NK-92 (cell line): ENCODE data around the gene CD200R1L.

ENCODE experiments used
- DNase-seq: peaks from one replicate; lab custom pipeline; 2025; ENCODE audit not compliant: unreplicated experiment; lab: John Stamatoyannopoulos, UW

Gene CD200R1L

DNA sequence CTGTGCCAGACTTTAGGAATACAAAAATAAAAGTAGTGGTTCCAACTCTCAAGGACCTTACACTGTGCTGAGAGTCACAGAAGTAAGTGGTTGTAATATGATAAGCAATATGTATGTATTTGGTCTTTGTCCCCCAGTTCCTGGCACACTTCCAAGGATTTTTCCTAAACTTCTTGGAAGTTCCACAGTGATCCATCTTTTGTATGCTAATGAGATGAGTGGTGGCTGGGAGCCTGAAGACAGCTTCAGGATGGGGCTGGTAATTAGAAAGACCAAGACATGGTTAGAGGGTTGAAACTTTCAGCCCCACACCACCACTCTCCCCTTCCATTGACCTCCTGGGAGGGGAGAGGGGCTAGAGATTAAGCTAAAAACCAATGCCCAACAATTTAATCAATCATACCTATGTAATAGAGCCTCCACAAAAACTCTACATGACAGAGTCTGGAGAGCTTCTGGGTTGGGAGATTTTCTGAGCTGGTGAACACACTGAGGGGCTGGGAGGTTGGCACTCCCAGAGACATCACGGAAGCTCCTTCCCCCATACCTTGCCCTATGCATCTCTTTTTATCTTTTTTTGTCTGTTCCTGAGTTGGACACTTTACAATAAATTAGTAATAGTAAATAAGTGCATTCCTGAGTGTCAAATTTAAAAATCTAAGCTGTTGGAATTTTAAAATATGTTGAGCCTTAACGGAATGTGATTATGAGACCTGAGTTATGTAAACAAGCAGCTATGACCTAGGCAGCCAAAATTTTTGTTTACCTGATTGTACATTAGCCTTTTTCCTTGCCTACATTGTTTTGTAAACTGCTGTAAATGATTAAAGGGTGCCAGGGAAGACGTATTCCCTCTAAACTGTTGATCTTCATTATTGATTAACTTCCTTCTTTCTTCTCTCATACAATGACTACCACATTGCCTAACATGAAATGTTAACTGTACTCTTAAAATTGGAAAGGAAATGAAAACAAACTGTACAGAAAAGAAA is 24.3 kb downstream of the CD200R1L start:
- no peak for DNase-seq

DNA sequence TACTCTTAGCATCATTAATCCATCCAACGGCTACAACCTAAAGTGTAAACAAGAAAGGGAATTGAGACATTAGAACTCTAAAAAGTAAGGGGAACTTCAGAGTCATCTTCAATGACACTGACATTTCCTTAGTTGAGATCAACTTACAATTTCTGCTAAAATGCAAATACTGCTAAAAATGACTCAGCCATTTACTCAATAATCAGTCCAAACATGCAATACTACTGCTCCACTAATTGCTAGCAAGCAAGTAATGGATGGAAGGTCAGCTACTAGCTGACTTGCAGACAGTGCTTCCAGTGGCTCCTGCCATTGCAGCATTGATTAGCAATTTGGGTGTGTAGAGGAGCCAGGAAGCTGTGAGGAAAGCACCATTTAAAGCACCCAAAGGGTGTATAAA is 28.4 kb downstream of the CD200R1L start:
- no peak for DNase-seq

DNA sequence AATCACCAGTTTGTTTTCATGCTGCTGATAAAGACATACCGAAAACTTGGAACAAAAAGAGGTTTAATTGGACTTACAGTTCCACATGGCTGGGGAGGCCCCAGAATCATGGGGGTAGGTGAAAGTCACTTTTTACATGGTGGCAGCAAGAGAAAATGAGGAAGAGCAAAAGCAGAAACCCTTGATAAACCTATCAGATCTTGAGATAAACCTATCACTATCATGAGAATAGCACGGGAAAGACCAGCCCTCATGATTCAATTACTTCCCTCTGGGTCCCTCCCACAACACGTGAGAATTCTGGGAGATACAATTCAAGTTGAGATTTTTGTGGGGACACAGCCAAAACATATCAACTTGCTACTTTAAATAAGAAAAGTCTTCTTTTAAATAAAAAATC is 28.9 kb downstream of the CD200R1L start:
- no peak for DNase-seq

DNA sequence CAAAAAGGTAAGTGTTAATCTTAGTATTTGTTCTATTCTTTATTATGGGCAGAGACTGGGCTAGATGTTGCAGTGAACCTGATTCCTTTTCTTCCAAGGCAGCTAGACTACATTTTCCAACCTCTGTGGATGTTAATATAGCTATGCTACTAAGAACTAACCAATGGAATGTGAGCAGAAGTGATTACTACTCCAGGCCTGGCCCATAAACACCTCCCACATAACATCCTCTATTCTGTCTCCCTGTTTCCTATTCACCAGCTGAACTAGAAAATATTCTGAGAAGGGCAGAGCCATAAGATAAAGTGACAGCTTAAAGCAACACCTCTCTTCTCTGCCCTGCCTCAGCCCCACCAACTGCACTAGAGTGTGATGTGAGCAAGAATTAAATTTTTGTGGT is 29.4 kb downstream of the CD200R1L start:
- DNase-seq: no peak

DNA sequence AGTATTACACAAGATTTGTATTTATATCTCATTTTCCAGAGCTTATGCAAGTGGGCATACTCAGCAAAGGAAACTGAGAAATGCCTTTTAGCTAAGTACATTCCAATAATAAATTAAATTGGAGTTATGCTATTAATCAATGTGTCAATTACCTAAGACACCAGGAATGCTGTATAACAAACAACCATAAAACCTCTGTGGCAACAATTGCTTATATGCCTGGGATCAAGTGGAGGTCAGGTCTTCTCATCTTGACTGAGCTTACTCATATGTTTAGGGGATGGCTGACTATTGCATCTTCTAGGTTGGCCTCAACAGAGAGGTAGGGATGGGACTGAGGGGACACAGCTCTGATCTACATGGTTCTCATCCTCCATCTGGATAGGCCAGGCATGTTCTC is 30.7 kb downstream of the CD200R1L start:
- DNase-seq: no peak

DNA sequence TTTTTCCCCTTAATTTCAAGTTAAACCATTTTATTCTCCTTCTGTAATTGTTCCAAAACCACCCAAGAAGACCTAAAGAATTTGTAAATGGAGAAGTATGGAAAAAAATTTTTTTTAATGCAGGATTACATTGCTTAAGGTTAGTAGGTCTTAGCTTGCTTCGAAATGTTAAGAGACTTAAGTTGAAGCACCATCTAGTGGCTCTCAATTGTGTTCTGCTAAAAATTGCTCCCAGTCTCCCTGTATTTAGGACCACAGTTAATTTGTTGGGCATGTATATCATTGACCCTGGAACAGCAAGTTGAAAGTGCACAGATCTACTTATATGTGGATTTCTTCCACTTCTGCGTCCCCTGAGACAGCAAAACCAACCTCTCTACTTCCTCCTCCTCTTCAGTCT is 32.4 kb downstream of the CD200R1L start:
- no peak for DNase-seq

DNA sequence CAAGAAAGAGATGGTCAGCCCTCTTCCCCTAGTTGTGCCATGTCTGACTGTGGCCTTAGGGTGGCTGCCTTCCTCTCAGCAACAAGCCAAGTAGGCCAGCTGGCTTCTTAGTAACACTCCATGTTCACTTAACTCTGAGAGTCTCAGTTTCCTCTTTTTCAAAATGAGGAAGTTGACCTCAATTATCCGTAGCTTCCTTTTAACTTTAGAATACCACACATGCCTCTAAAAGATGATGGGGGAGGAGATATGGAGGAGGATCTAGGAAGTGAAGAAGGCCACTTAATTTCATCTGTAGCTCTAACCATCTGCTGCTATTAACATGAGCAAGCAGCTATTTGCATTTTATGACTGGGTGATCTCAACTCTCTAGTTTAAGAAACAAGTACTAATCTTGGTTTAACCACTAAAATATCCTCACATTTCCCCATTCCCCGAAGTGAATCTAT is 32.9 kb downstream of the CD200R1L start:
- DNase-seq: no peak

DNA sequence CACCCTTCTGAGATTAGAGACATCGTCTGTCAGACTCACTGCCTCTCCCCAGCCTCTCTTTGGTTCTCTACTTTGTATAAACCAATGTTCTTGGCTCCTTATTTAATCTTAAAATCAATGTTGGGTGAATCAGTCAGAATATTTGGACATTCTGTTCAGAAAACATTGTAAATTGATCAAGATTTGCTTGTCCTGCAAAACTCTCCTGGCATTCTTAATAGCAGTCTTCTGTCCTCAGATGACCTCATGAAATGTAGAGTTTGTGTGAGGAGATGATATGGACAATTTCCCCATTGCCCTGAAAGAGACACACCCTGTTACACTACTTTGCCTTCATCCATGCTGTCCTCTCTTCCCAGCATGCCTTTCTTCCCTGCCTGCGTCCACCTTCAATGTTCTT is 33.6 kb downstream of the CD200R1L start:
- no peak for DNase-seq

DNA sequence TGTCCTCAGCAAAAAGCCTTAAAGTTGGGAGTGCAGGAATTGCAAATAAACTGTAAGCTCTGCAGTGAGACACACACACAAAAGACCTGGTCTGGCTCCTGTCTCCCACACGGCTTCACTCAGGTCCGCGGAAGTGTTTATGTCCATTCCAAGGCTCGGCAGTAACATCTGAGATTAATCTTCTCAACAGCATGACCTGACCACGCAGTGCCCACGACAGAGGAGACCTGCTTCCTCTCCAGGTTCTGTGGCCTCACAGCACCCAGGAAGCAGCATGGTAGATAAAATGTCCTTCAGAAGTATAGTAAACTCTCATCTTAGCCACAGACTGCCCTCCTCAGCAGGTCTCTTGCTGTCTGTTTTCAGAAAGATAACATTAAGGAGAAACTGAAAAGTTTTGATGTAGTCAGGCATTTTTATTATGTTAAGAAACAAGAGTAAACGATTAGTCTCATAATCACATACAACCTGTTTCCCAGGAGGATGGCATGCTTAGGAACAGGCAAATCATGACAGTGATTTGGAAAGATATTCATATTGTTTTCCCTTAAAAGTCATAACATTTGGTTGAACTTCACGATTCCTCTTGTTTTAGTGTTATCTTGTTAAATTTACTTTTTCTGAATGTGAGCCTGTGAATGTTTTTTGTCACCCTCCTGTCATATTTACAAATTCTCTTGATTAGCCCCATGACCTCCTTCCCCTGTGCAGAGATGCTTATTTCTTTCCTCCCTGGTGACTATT is 34.6 kb downstream of the CD200R1L start:
- no peak for DNase-seq

DNA sequence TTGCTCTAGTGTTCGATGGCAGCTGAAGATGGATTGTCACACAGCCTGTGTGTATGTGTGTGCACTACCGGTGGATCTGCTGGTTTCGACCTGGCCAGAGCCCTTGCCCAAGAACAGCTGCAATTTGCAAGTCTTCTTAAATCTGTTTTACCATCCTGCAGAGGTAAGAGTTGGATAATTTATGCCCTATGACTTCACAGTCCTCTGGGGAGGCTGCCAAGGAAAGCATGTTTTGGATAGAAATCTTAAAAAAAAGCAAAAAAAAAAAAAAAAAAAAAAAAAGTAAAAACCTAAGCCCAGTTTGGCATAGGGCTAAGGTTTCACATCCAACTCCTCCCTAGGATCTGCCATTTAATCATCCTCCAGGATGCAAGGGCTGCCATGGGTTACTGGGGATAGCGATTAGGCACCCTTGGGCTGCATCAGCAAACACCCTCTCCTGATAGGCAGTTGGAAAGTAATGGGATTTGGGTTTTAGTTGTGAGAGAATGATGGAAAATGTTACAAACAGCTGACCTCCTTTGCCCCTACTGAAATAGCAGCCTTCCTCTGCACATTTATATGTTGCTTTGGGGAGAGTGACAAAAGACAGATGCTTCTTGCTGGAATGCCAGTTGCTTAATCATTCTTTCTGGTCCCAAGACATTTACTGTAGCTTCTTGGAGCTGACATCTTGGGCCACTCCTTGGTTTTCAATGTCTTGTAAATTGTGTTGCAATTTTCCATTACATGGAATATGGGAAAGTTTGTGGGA is 35.4 kb downstream of the CD200R1L start:
- no peak for DNase-seq

DNA sequence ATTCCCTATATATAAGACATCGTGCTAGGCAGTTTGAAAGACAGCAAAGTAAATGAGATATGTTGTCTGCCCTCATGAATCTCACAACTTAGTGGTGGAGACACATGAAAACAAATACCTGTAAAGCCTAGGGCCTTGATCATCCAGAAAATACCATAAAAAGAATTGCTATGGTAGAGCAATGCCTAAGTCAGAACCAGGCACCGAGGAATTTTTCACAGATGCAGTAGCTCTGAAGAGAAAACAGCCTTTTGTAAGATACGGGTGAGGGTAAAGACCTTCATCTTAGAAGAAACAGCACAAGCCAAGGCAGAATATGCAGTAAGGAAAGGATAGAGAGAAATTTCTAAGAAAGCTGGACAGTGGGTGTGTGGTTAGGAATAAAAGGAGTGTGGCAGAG is 36.1 kb downstream of the CD200R1L start:
- DNase-seq: no peak

DNA sequence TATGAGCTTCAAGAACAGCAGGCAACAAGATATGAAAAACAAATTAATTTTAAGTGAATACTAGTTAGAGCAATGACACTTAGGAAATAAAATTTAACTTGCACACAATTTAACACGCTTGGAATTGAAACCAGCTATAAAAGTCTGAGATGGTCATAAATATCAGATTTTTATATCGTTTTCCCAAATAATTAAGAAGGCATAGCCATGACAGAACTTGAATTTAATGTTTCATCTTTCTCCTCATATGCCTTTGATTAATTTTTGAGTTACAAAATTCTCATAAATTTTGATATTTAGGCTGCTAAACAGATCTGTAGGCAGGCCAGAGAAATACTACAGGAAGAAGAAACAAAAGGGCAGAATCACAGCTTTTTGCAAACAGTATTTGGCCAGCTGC is 38.5 kb downstream of the CD200R1L start:
- DNase-seq: no peak

DNA sequence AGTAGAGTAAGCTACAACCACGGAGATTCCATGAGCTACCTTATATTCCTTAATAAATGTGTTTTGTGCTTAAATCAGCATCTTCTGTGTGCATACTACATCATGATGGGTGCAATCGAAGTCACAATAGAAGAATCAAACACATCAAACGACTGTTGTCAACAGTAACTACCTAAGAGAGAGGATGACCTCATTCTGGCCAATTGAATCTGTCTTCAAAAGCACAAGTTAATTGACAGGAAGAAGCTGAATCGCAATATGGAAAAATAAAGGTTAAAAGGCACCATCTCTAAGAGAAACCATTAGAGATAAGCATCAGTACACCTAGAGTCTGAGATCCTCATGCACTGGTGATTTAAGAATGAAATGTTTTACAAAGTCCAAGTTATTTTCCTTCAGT is 39.0 kb downstream of the CD200R1L start:
- DNase-seq: no peak

DNA sequence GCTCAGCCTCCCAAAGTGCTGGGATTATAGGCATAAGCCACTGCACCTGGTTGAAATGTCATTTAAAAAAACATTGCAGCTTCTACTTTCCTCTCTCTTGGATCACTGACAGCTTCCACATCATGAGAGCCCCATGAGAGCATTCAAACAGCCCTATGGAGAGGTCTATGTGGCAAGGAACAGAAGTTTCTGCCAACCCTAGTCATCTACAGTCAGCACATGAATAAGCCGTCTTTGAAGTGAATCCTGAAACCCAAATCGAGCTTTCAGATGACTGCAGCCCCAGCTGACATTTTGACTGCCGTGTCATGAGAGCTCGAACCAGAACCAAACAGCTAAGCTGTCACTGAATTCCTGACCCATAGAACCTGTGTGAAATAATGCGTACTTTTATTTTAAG is 39.8 kb downstream of the CD200R1L start:
- DNase-seq: no peak

DNA sequence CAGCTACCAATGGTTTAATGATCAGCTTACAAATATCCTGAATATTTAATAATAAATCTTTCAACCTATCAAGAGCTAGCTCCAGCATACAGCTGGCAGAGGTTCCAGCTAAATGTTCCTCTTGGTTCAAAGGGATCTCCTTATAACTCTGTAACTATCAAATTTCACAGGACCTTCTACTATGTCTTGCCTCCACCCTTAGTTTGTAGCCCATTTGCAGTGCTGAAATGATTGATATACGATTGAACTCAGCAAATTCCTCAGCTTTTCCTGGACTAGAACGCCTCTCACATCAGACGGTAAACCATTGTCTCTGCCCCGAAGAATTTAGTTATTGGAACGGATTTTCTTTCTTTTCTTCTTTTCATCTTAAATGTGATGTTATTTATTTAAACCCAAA is 41.5 kb downstream of the CD200R1L start:
- DNase-seq: no peak

DNA sequence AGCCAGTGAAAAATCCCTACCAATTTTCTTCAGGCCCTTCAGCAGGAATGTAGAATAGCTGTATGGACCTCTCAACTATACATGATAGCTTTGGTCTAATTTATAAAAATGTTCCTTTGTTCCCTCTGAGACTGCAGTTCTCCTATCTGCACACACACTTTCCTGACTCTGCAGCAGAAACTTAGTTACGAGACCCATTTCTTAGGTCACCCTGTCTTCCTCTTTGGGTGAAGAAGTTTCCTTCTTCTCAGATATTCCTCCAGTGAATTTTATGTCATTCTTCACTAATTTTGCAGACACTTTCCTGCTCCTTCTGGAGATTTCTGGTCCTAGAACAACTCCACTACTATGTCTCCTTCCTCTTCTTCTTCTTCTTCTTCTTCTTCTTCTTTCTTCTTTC is 42.6 kb downstream of the CD200R1L start:
- DNase-seq: no peak

DNA sequence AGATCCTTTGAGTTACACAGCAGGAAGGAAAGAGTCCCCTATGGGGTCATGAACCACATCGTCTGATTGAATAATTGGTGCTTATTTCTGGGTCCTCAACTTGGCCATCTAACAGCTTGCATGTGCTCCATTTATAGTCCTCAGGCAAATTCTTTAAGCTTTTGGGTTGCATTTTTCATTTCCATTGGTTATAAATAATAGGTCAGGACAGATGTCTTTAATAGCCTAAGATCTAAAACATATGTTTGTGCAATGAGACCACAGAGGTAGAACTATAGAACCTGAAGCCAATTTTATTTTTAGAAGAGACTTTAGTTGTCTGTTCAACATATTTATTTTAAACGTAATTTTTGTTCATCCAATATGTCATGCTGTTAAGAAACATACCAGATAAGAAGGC is 43.2 kb downstream of the CD200R1L start:
- DNase-seq: no peak

DNA sequence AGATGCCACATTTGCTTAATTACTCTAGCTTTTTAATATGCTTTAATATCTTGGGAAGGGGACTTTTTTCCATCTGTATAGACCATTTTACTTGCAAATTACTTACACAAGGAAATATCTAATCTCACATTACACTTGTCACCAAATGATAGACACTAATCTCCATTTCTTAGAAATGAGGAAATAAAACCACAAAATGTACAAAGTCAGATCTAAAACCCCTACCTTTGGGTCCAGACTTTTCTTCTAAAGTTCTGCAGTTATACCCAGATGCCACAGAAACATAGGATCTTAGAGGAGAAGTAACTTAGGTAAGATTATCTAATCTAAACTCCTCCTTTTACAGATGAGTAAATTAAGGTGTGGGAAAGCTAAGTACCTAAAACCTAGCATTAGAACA is 44.3 kb downstream of the CD200R1L start:
- no peak for DNase-seq

DNA sequence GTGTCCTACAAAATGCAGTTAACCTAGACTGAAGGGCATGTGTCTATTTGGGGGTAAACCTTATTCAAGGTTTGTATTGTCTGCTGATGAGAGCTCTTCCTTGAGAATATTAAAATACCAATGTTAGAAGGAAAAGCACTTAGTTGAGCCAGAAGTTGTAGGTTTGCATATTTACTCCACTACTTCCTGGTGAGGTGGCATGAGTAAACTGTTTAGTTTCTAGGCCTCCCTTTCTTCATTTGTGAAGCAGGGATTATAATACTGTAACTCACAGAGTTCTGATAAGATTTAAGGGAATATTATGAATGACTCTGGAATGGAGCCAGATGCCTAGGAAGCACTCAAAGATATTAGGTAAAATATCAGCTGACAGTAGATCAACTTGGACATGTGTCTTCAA is 46.7 kb downstream of the CD200R1L start:
- DNase-seq: no peak

DNA sequence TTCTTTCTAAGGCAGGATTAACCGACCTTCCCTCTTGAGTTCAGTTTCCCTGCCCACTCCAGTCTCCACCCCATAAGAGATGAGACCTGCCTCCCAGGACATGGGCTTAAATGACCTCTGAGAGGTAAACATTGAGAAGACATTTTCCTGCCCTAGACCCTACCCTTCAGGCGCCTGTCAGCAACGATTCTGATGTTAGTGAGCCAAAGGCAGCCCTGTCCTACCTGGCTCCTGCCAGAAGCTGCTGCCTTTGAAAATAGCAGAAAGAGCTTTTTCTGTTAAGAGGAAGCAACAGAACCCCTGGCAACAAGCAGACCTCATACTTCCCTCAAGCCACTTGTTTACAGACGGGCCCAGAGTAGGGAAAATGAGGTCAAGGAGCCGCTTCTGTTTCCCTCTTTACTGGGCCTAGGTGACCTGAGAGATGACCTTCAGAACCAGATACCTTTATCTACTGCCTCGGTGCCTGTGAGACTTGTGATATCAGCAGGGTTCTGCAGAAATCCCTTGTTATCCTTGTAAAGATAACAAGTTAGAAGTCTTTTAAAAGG is 52.0 kb downstream of the CD200R1L start:
- DNase-seq: no peak
